ENCODE results near the gene SZT2.

The SZT2 gene

GRCh38 chr1:43446388-43446740 is 56.7 kb downstream of the SZT2 start:
- Histone ChIP-seq H2BK5ac (ENCODE audit: low read depth, low read length, poor library complexity) (no peak overlapping the region), H3K36me3 (ENCODE audit: control insufficient read depth in 1 of 2, insufficient read depth in 2 of 2, low read length in 2 of 2) (peaks cover 85 to 90% of the 10 kb centered on the region in 2 experiments), H2BK120ac (ENCODE audit: insufficient read depth, low read length, poor library complexity) (no peak overlapping the region), H3K18ac (ENCODE audit: low read length) (no peak overlapping the region), H2AFZ (ENCODE audit: insufficient read depth, low read length, poor library complexity) (no peak overlapping the region), H3K4me3 (ENCODE audit: low read depth, low read length) (no peak overlapping the region), H4K12ac (ENCODE audit: low read depth, low read length) (no peak overlapping the region), H4K8ac (ENCODE audit: low read depth, low read length) (no peak overlapping the region), H3K27ac (ENCODE audit: low read depth, low read length) (no peak overlapping the region), H3K23ac (ENCODE audit: low read length) (no peak overlapping the region), H3K9ac (ENCODE audit: low read length) (no peak overlapping the region), H3K14ac (ENCODE audit: low read length) (no peak overlapping the region), H4K91ac (ENCODE audit: low read depth, low read length) (no peak overlapping the region), H3K4me2 (ENCODE audit: low read length) (no peak overlapping the region), H2BK12ac (ENCODE audit: low read length) (no peak overlapping the region), H3K4me1 (ENCODE audit: control insufficient read depth in 1 of 2, insufficient read depth in 2 of 2, low read length in 2 of 2) (peaks cover 0 to 5% of the 10 kb centered on the region in 2 experiments), H3K9me3 (ENCODE audit: insufficient read depth, low read depth, low read length) (peaks cover 2% of the 10 kb centered on the region), H3K27me3 (ENCODE audit: insufficient read depth, low read length) (no peaks in the 10 kb centered on the region), H3K79me2 (ENCODE audit: control insufficient read depth, insufficient read depth, low read length, poor library complexity) (no peaks in the 10 kb centered on the region), H3K79me1 (ENCODE audit: low read length) (no peaks in the 10 kb centered on the region), H2AK5ac (ENCODE audit: low read length) (no peak overlapping the region), H3K4ac (ENCODE audit: low read depth, low read length) (no peak overlapping the region)
- DNase-seq: peak; percentile 52 to 62
- WGBS (ENCODE audit: extremely low coverage, insufficient coverage, insufficient read length): no CpG with 5 or more reads among the region's 4 CpGs

GRCh38 chr1:43446881-43447835 is 57.5 kb downstream of the SZT2 start:
- H3K23ac ChIP-seq (ENCODE audit: low read length): no peak overlapping the region
- no peak overlapping the region for H2AK5ac ChIP-seq (ENCODE audit: low read length)
- WGBS (ENCODE audit: extremely low coverage, insufficient coverage, insufficient read length): no CpG with 5 or more reads among the region's 19 CpGs

GRCh38 chr1:43447891-43448708 is 58.4 kb downstream of the SZT2 start:
- H3K4me3 ChIP-seq (ENCODE audit: low read depth, low read length): no peak overlapping the region
- H3K79me1 ChIP-seq (ENCODE audit: low read length): no peaks in the 10 kb centered on the region
- no peak overlapping the region for H3K4me2 ChIP-seq (ENCODE audit: low read length)
- no peaks in the 10 kb centered on the region for H3K79me2 ChIP-seq (ENCODE audit: control insufficient read depth, insufficient read depth, low read length, poor library complexity)
- no peak overlapping the region for H2AK5ac ChIP-seq (ENCODE audit: low read length)
- no peak overlapping the region for H3K4ac ChIP-seq (ENCODE audit: low read depth, low read length)
- no peak overlapping the region for H3K9ac ChIP-seq (ENCODE audit: low read length)
- H3K9me3 ChIP-seq (ENCODE audit: insufficient read depth, low read depth, low read length): peaks cover 2% of the 10 kb centered on the region
- no peak overlapping the region for H2BK12ac ChIP-seq (ENCODE audit: low read length)
- H4K12ac ChIP-seq (ENCODE audit: low read depth, low read length): no peak overlapping the region
- H4K91ac ChIP-seq (ENCODE audit: low read depth, low read length): no peak overlapping the region
- no peak for DNase-seq
- H3K27ac ChIP-seq (ENCODE audit: low read depth, low read length): no peak overlapping the region
- no CpG with 5 or more reads among the region's 25 CpGs for WGBS (ENCODE audit: extremely low coverage, insufficient coverage, insufficient read length)
- H4K8ac ChIP-seq (ENCODE audit: low read depth, low read length): no peak overlapping the region
- no peak overlapping the region for H2BK120ac ChIP-seq (ENCODE audit: insufficient read depth, low read length, poor library complexity)
- peaks cover 0 to 9% of the 10 kb centered on the region in 2 experiments for H3K4me1 ChIP-seq (ENCODE audit: control insufficient read depth in 1 of 2, insufficient read depth in 2 of 2, low read length in 2 of 2)
- H3K18ac ChIP-seq (ENCODE audit: low read length): no peak overlapping the region
- H3K36me3 ChIP-seq (ENCODE audit: control insufficient read depth in 1 of 2, insufficient read depth in 2 of 2, low read length in 2 of 2): peaks cover 77 to 85% of the 10 kb centered on the region in 2 experiments
- no peak overlapping the region for H2BK5ac ChIP-seq (ENCODE audit: low read depth, low read length, poor library complexity)
- no peak overlapping the region for H2AFZ ChIP-seq (ENCODE audit: insufficient read depth, low read length, poor library complexity)
- no peak overlapping the region for H3K14ac ChIP-seq (ENCODE audit: low read length)
- no peaks in the 10 kb centered on the region for H3K27me3 ChIP-seq (ENCODE audit: insufficient read depth, low read length)
- H3K23ac ChIP-seq (ENCODE audit: low read length): no peak overlapping the region

More at GRCh38 chr1:43446881-43447835, 57.5 kb downstream of the SZT2 start:
- no peak for DNase-seq
- Histone ChIP-seq H3K9me3 (ENCODE audit: insufficient read depth, low read depth, low read length) (peaks cover 2% of the 10 kb centered on the region), H3K36me3 (ENCODE audit: control insufficient read depth in 1 of 2, insufficient read depth in 2 of 2, low read length in 2 of 2) (peaks cover 86 to 93% of the 10 kb centered on the region in 2 experiments), H3K18ac (ENCODE audit: low read length) (no peak overlapping the region), H3K9ac (ENCODE audit: low read length) (no peak overlapping the region), H3K4me3 (ENCODE audit: low read depth, low read length) (no peak overlapping the region), H3K27ac (ENCODE audit: low read depth, low read length) (no peak overlapping the region), H4K91ac (ENCODE audit: low read depth, low read length) (no peak overlapping the region), H2BK120ac (ENCODE audit: insufficient read depth, low read length, poor library complexity) (no peak overlapping the region), H4K12ac (ENCODE audit: low read depth, low read length) (no peak overlapping the region), H3K27me3 (ENCODE audit: insufficient read depth, low read length) (no peaks in the 10 kb centered on the region), H2BK12ac (ENCODE audit: low read length) (no peak overlapping the region), H4K8ac (ENCODE audit: low read depth, low read length) (no peak overlapping the region), H3K4ac (ENCODE audit: low read depth, low read length) (no peak overlapping the region), H3K79me1 (ENCODE audit: low read length) (no peaks in the 10 kb centered on the region), H3K14ac (ENCODE audit: low read length) (no peak overlapping the region), H2AFZ (ENCODE audit: insufficient read depth, low read length, poor library complexity) (no peak overlapping the region), H3K4me1 (ENCODE audit: control insufficient read depth in 1 of 2, insufficient read depth in 2 of 2, low read length in 2 of 2) (peaks cover 0 to 5% of the 10 kb centered on the region in 2 experiments), H2BK5ac (ENCODE audit: low read depth, low read length, poor library complexity) (no peak overlapping the region), H3K79me2 (ENCODE audit: control insufficient read depth, insufficient read depth, low read length, poor library complexity) (no peaks in the 10 kb centered on the region), H3K4me2 (ENCODE audit: low read length) (no peak overlapping the region)

- no peaks in the 10 kb centered on the region for H3K27me3 ChIP-seq (ENCODE audit: insufficient read depth, low read length)
- no peak overlapping the region for H2AFZ ChIP-seq (ENCODE audit: insufficient read depth, low read length, poor library complexity)
- H3K79me2 ChIP-seq (ENCODE audit: control insufficient read depth, insufficient read depth, low read length, poor library complexity): peaks cover 4% of the 10 kb centered on the region
- DNase-seq: peak in 1 of 2 donors; percentile 31
- no peak overlapping the region for H3K4me3 ChIP-seq (ENCODE audit: low read depth, low read length)
- peaks cover 2% of the 10 kb centered on the region for H3K9me3 ChIP-seq (ENCODE audit: insufficient read depth, low read depth, low read length)
- no peak overlapping the region for H3K9ac ChIP-seq (ENCODE audit: low read length)
- H2BK120ac ChIP-seq (ENCODE audit: insufficient read depth, low read length, poor library complexity): no peak overlapping the region
- no peak overlapping the region for H4K91ac ChIP-seq (ENCODE audit: low read depth, low read length)
- peaks cover 7% of the 10 kb centered on the region for H3K79me1 ChIP-seq (ENCODE audit: low read length)
- no peak overlapping the region for H2AK5ac ChIP-seq (ENCODE audit: low read length)
- peaks cover 69 to 75% of the 10 kb centered on the region in 2 experiments for H3K36me3 ChIP-seq (ENCODE audit: control insufficient read depth in 1 of 2, insufficient read depth in 2 of 2, low read length in 2 of 2)
- H3K4me2 ChIP-seq (ENCODE audit: low read length): no peak overlapping the region
- H3K23ac ChIP-seq (ENCODE audit: low read length): no peak overlapping the region
- H3K27ac ChIP-seq (ENCODE audit: low read depth, low read length): no peak overlapping the region
- no peak overlapping the region for H4K12ac ChIP-seq (ENCODE audit: low read depth, low read length)
- H2BK12ac ChIP-seq (ENCODE audit: low read length): no peak overlapping the region
- no peak overlapping the region for H3K14ac ChIP-seq (ENCODE audit: low read length)
- H3K4ac ChIP-seq (ENCODE audit: low read depth, low read length): no peak overlapping the region
- H3K4me1 ChIP-seq (ENCODE audit: control insufficient read depth in 1 of 2, insufficient read depth in 2 of 2, low read length in 2 of 2): peaks cover 0 to 13% of the 10 kb centered on the region in 2 experiments
- H4K8ac ChIP-seq (ENCODE audit: low read depth, low read length): no peak overlapping the region
- no peak overlapping the region for H2BK5ac ChIP-seq (ENCODE audit: low read depth, low read length, poor library complexity)
- no CpG with 5 or more reads among the region's 11 CpGs for WGBS (ENCODE audit: extremely low coverage, insufficient coverage, insufficient read length)
- no peak overlapping the region for H3K18ac ChIP-seq (ENCODE audit: low read length)
Measured at GRCh38 chr1:43448955-43449707, 59.4 kb downstream of the SZT2 start.

Measured in trophoblast cell (in vitro differentiated cells and primary cell).